Esophagus muscularis mucosa (tissue), 4 donors: ENCODE data around the gene BSND. TPM values are rescaled to one million over a fixed set of nuclear protein-coding genes. Genes with fewer than 3 reads are reported as not detected.

Source experiments
- DNase-seq: peaks from one replicate; pipeline ENCODE4 v3.0.0-alpha.2; 2017; ENCODE audit errors: extremely low spot score
- H3K27ac ChIP-seq, 4 donors: fragments of 200-600 bp; sonication (generic); replicated peaks in 1 of 4; 1 replicate in 3 of 4; 2 replicates in 1 of 4; pipeline ENCODE4 v1.5.1; 2016 to 2019; ENCODE audit warnings: mild to moderate bottlenecking in 1 of 4
- H3K27me3 ChIP-seq, 4 donors: fragments of 200-600 bp; sonication (generic); one replicate each; pipeline versions ENCODE4 v1.5.1 to v1.6.0; 2016 to 2019
- H3K36me3 ChIP-seq, 4 donors: fragments of 200-600 bp; sonication (generic); one replicate each; pipeline ENCODE4 v1.5.1; 2016 to 2019
- H3K4me1 ChIP-seq, 4 donors: fragments of 200-600 bp; sonication (generic); one replicate each; pipeline ENCODE4 v1.5.1; 2016 to 2019
- H3K4me3 ChIP-seq, 4 donors: fragments of 200-600 bp; sonication (generic); 1 replicate in 2 of 4; 2 replicates in 2 of 4; pipeline ENCODE4 v1.5.1; 2016 to 2019; ENCODE audit warnings: mild to moderate bottlenecking in 4 of 4, moderate library complexity in 1 of 4
- H3K9me3 ChIP-seq, 4 donors: fragments of 200-600 bp; sonication (generic); 1 replicate in 3 of 4; 2 replicates in 1 of 4; pipeline ENCODE4 v1.5.1; 2016 to 2019
- EP300 ChIP-seq: sonication (generic); formaldehyde crosslinking; IDR thresholded peaks from one replicate; pipeline ENCODE4 v1.6.1; 2017; ENCODE audit warnings: antibody characterized with exemption
- POLR2A ChIP-seq: fragments of 450-650 bp; IDR thresholded peaks from one replicate; pipeline ENCODE4 v1.6.1; 2017; ENCODE audit warnings: antibody characterized with exemption, moderate library complexity, mild to moderate bottlenecking, low read depth
- POLR2AphosphoS5 ChIP-seq, 2 donors: sonication (generic); formaldehyde crosslinking; IDR thresholded peaks; one replicate each; pipeline ENCODE4 v1.6.1; 2017; ENCODE audit warnings: antibody characterized with exemption in 2 of 2
- WGBS: methylation state at CpG from one replicate; pipeline ENCODE4 v1.1.5; 2018; 5-methylcytosine and 5-hydroxymethylcytosine counted together
- intact Hi-C: fragments of 100-400 bp; cut with DNase I; formaldehyde crosslinking; loops from one replicate; pipeline ENCODE4 v1.15.1; 2023
- total RNA-seq, 4 donors: library from RNA; depleted of rRNA; stranded (reverse); fragments of >200 nt; gene quantifications; one replicate each; pipeline versions ENCODE4 v1.1.0 to v1.2.1, GENCODE V29; 2016
- TF ChIP-seq, protein P1 (sequence below), 3 experiments: fragments of 200-600 bp in 2 of 3; fragments of 450-650 bp in 1 of 3; sonication (generic) in 2 of 3; IDR thresholded peaks; one replicate each; pipeline ENCODE4 v1.5.1; 2017 to 2019; ENCODE audit warnings: antibody characterized with exemption in 3 of 3, mild to moderate bottlenecking in 2 of 3, moderate library complexity in 1 of 3

BSND gene
- total RNA-seq, 4 donors from 2014 or later = not detected

DNA sequence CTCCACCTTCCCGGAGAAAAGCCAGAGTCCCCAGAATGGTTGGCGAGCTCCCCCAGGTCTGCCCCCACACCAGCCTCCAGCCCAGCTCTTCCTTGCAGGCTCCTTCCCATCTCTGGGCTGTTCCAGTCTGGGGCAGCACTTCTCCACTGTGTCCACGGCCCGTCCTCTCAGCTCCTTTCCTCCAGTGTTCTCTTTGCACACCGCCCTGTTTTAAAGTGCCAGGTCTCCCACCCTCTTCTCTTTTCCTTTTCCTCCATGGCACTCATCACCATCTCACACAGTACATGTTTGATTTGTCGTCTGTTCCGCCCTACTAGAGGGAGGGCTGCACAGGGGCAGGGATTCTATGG lies 34.5 kb downstream of the BSND start:
- H3K27ac ChIP-seq = no peak overlapping the region
- TF ChIP-seq, protein P1, sequence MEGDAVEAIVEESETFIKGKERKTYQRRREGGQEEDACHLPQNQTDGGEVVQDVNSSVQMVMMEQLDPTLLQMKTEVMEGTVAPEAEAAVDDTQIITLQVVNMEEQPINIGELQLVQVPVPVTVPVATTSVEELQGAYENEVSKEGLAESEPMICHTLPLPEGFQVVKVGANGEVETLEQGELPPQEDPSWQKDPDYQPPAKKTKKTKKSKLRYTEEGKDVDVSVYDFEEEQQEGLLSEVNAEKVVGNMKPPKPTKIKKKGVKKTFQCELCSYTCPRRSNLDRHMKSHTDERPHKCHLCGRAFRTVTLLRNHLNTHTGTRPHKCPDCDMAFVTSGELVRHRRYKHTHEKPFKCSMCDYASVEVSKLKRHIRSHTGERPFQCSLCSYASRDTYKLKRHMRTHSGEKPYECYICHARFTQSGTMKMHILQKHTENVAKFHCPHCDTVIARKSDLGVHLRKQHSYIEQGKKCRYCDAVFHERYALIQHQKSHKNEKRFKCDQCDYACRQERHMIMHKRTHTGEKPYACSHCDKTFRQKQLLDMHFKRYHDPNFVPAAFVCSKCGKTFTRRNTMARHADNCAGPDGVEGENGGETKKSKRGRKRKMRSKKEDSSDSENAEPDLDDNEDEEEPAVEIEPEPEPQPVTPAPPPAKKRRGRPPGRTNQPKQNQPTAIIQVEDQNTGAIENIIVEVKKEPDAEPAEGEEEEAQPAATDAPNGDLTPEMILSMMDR (IDR thresholded peaks at IDR 0.05) = no peak
- TF ChIP-seq EP300 (no peak), POLR2A (no peak), POLR2AphosphoS5 (IDR thresholded peaks at IDR 0.05) (no peak)
- DNase-seq = no peak
- H3K27me3 ChIP-seq = peaks cover 0 to 27% (median 11%) of the 10 kb centered on the region in 4 donors
- 83% methylated on average over 7 of the region's 7 CpGs for WGBS
- H3K9me3 ChIP-seq = no peaks in the 10 kb centered on the region
- no peak overlapping the region for H3K4me3 ChIP-seq
- H3K4me1 ChIP-seq = peaks cover 0 to 13% (median 7%) of the 10 kb centered on the region in 4 donors
- intact Hi-C loops = no loop called here
- no peaks in the 10 kb centered on the region for H3K36me3 ChIP-seq

DNA sequence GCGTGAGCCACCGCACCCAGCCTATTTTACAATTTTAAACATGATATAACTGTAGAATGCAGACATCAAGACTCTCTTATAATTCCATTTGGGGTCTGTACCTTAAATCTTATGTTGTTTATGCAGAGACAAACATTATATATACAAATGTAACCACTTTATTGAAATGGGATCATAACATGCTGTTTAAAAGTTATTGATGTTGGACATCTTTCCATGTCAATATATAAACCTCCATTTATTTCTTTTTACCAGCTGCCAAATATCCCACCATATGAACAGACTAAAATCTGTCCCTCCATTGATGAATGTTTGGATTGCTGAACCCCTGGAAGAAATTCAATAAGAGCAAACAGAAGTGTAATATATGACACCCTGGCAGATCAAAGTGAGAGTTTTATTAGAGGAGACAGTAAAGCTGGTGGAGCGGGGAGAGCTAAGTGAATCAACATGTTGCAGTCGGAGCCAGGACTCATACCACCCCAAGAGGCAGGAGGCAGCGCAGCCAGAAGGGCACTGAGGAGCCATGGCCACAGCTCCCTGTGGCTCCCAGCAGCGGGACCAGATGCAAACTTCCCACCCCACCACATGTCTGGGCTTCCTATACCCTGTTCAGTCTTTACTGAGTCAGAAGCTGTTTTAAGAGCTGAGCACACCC lies 35.9 kb downstream of the BSND start:
- Histone ChIP-seq H3K36me3 (no peaks in the 10 kb centered on the region), H3K4me1 (peaks cover 4 to 20% (median 14%) of the 10 kb centered on the region in 4 donors), H3K27ac (no peak overlapping the region), H3K9me3 (no peaks in the 10 kb centered on the region), H3K27me3 (peaks cover 0 to 36% (median 17%) of the 10 kb centered on the region in 4 donors), H3K4me3 (no peak overlapping the region)
- 81% methylated on average over 6 of the region's 6 CpGs for WGBS
- DNase-seq = no peak
- TF ChIP-seq POLR2A = no peak
- TF ChIP-seq, protein P1 (IDR thresholded peaks at IDR 0.05) = no peak
- no peak for TF ChIP-seq EP300
- no peak for TF ChIP-seq POLR2AphosphoS5 (IDR thresholded peaks at IDR 0.05)
- intact Hi-C loops = no loop called here

DNA sequence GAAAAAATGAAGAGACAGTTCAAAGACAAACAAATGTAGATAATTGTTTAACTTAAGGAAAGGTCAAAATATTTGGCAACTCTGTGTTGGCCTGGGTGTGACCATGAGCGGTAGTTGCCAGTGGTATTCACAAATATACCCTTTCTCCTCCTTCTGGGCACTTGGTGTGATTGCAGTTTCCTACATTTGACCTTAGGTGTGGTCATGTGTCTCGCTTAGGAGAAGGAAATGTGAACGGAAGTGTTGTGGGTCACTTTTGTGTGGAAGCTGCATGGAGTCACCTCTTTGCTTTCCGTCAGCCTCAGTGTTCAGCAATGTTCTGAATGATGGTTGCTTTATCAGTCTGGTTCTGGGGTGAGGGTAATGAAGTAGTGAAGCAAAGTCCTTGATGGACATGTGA lies 37.2 kb downstream of the BSND start:
- Histone ChIP-seq H3K4me1 (peaks cover 7 to 26% (median 23%) of the 10 kb centered on the region in 4 donors), H3K9me3 (no peaks in the 10 kb centered on the region), H3K36me3 (no peaks in the 10 kb centered on the region), H3K27ac (no peak overlapping the region), H3K27me3 (peaks cover 0 to 45% (median 19%) of the 10 kb centered on the region in 4 donors), H3K4me3 (no peak overlapping the region)
- intact Hi-C loops = no loop called here
- WGBS = 63% methylated on average over 4 of the region's 4 CpGs
- TF ChIP-seq EP300 (no peak), POLR2A (no peak), POLR2AphosphoS5 (IDR thresholded peaks at IDR 0.05) (no peak)
- TF ChIP-seq, protein P1 (IDR thresholded peaks at IDR 0.05) = no peak
- DNase-seq = no peak

DNA sequence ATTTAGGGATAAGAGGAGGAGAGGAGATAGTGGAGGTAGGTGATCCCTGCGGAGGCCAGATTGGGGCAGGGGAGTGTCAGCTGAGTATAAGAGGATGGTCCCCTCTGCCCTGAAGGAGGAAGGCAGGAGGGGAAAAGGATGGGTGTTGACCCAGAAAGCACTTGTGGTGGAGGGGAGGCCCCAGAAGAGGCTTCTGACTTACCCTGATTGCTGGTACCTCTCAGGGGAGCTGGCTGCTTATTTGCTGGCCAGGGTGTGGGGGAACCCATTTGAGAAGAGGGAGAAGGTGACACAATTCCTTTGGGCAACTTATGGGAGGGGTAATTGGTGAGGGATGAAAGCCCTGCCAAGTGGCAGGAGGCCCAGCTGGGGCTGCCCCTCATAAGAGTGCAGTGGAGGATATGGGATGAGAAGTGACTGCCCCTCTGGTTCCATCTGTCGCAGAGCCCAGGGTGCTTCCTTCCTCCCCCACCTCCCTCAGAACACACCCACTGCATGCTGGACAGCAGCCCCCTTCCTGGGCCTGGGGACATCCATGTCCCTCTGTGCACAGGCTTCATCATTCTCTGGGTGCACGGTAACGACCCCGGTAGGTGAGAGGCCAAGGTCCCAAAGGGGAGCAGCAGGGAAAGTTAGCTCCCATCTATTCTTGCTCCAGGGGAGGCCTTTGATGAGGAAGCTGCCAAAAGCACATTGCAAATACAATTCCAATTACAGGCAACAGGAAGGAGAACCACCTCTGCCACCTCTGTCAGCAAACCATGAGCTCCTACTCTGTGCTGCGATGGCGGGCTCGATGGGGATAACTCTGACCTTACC lies 39.2 kb downstream of the BSND start:
- 98% methylated on average over 5 of the region's 8 CpGs for WGBS
- no peaks in the 10 kb centered on the region for H3K9me3 ChIP-seq
- no peak for TF ChIP-seq EP300
- TF ChIP-seq POLR2AphosphoS5 (IDR thresholded peaks at IDR 0.05) = no peak
- TF ChIP-seq, protein P1 (IDR thresholded peaks at IDR 0.05) = no peak
- no peak for TF ChIP-seq POLR2A
- H3K27me3 ChIP-seq = peaks cover 0 to 45% (median 19%) of the 10 kb centered on the region in 4 donors
- no peaks in the 10 kb centered on the region for H3K36me3 ChIP-seq
- H3K27ac ChIP-seq = no peak overlapping the region
- H3K4me3 ChIP-seq = no peak overlapping the region
- no peak for DNase-seq
- intact Hi-C loops = no loop called here
- H3K4me1 ChIP-seq = peaks cover 7 to 26% (median 23%) of the 10 kb centered on the region in 4 donors
